ENCODE measurements around the gene EHD2.

The EHD2 gene

DNA sequence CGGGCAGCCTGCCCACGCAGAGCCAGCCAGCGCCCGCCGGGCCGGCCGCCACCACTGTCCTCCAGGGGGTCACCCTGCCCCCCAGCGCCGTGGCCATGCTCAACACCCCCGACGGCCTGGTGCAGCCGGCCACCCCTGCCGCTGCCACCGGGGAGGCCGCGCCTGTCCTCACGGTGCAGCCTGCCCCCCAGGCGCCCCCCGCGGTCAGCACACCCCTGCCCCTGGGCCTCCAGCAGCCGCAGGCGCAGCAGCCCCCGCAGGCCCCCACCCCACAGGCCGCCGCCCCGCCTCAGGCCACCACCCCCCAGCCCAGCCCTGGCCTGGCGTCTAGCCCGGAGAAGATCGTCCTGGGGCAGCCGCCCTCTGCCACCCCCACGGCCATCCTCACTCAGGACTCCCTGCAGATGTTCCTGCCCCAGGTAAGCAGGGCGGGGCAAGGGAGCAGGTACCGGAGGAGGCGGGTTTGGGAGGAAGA, 32.3 kb upstream of the EHD2 start:
- H3K4me3 ChIP-seq (ENCODE audit: low read depth, low read length), result no peak overlapping the region
- no peak for TF ChIP-seq CTCF (IDR thresholded peaks at IDR 0.05; ENCODE audit: borderline replicate concordance, insufficient read depth, low read depth, low read length)

DNA sequence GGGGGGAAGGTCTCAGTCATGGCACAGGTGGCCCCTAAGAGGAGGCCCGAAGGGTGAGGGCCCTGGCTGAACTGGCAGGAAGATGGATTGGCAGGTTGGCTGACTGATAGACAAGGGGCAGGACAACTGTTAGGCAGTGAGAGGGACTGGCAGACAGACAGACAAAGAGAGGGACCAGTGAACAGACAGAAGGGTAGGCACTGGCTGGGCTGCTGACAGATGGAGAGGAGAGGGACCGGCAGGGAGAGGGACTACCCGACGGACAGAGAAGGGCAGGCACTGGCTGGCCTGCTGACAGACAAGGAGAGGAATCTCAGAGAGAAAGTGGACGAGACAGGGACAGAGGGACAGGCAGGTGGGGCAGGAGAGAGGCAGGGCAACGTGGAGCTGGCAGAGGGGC, 31.8 kb upstream of the EHD2 start:
- H3K4me3 ChIP-seq (ENCODE audit: low read depth, low read length), result no peak overlapping the region
- no peak for TF ChIP-seq CTCF (IDR thresholded peaks at IDR 0.05; ENCODE audit: borderline replicate concordance, insufficient read depth, low read depth, low read length)

DNA sequence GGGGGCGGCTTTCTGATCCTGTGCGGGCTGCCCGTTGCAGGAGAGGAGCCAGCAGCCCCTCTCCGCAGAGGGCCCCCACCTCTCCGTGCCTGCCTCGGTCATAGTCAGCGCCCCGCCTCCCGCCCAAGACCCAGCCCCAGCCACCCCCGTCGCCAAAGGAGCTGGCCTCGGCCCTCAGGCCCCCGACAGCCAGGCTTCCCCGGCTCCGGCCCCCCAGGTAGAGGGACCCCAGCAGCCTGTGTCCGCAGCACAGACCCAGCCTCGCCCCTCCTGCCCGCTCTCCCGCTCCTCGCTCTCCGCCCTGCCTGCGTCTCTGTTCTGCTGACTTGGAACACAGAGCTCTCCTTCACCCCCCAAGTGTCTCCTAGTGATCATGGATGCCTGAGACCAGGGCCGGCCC, 31.3 kb upstream of the EHD2 start:
- H3K4me3 ChIP-seq (ENCODE audit: low read depth, low read length), result no peak overlapping the region
- no peak for TF ChIP-seq CTCF (IDR thresholded peaks at IDR 0.05; ENCODE audit: borderline replicate concordance, insufficient read depth, low read depth, low read length)

- H3K4me3 ChIP-seq (ENCODE audit: low read depth, low read length), result no peak overlapping the region
- no peak for TF ChIP-seq CTCF (IDR thresholded peaks at IDR 0.05; ENCODE audit: borderline replicate concordance, insufficient read depth, low read depth, low read length)
Measured at GRCh38 chr19:47682939-47683338, 30.3 kb upstream of the EHD2 start.

GRCh38 chr19:47686679-47687450, 26.4 kb upstream of the EHD2 start:
- TF ChIP-seq CTCF (IDR thresholded peaks at IDR 0.05; ENCODE audit: borderline replicate concordance, insufficient read depth, low read depth, low read length), result no peak
- no peak overlapping the region for H3K4me3 ChIP-seq (ENCODE audit: low read depth, low read length)

DNA sequence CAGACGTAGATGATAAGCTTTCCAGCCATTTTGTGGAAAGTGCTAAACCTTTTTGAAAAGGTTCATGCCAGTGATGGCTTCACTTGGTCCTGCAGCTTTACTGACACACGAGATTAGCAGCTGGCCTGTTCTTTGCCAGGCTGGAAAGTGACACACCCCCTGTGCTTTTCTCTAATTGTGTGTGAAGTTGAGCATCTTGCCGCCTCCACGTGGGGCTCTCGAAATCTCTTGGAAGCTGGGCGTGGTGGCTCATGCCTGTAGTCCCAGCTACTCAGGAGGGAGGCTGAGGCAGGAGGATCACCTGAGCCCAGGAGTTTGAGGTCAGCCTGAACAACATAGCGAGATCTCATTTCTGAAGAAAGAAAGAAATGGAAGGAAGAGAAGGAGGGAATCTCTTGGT, 25.3 kb upstream of the EHD2 start:
- no peak overlapping the region for H3K4me3 ChIP-seq (ENCODE audit: low read depth, low read length)
- no peak for TF ChIP-seq CTCF (IDR thresholded peaks at IDR 0.05; ENCODE audit: borderline replicate concordance, insufficient read depth, low read depth, low read length)

GRCh38 chr19:47691090-47691489, 22.1 kb upstream of the EHD2 start:
- no peak for TF ChIP-seq CTCF (IDR thresholded peaks at IDR 0.05; ENCODE audit: borderline replicate concordance, insufficient read depth, low read depth, low read length)
- no peak overlapping the region for H3K4me3 ChIP-seq (ENCODE audit: low read depth, low read length)

Data from GM12875 (cell line).